Spinal cord (tissue), 10 donors: ENCODE data around the gene ULK4. TPM values are rescaled to one million over a fixed set of nuclear protein-coding genes. Genes with fewer than 3 reads are reported as not detected.
"Not testable (repeated sequence)": the region's sequence is repeated elsewhere in the genome, so short reads cannot be mapped to it uniquely, and the experiment has no call there.

Experiments
- DNase-seq, 6 donors: peaks; one replicate each; pipeline versions ENCODE4 v3.0.0 to v3.0.0-alpha.2; 2013 to 2015; ENCODE audit warnings: low spot score in 6 of 6, low read depth in 4 of 6
- H3K27ac ChIP-seq: one replicate; pipeline ENCODE4 v1.5.1; 2013; ENCODE audit warnings: low read depth, low read length, control low read depth
- H3K27me3 ChIP-seq: one replicate; pipeline ENCODE4 v1.6.1; 2013; ENCODE audit warnings: low read length; ENCODE audit not compliant: control insufficient read depth, insufficient read depth
- H3K36me3 ChIP-seq: one replicate; pipeline ENCODE4 v1.6.1; 2013; ENCODE audit warnings: low read length; ENCODE audit not compliant: control insufficient read depth, insufficient read depth
- H3K4me1 ChIP-seq: one replicate; pipeline ENCODE4 v1.6.1; 2013; ENCODE audit warnings: low read length; ENCODE audit not compliant: control insufficient read depth, insufficient read depth
- H3K4me3 ChIP-seq: one replicate; pipeline ENCODE4 v1.5.1; 2013; ENCODE audit warnings: low read depth, low read length, control low read depth
- H3K9me3 ChIP-seq: one replicate; pipeline ENCODE4 v1.6.1; 2013; ENCODE audit warnings: low read length; ENCODE audit not compliant: control insufficient read depth, insufficient read depth
- WGBS: methylation state at CpG from one replicate; pipeline ENCODE4 v1.1.5; 2013; ENCODE audit warnings: missing lambda C conversion rate; ENCODE audit not compliant: insufficient coverage; 5-methylcytosine and 5-hydroxymethylcytosine counted together
- polyA plus RNA-seq, 2 donors: library from polyadenylated mRNA; unstranded; fragments of 120-200 nt; gene quantifications; one replicate each; pipeline ENCODE4 v1.2.1, GENCODE V29; 2013; ENCODE audit not compliant: insufficient read length in 2 of 2
- total RNA-seq, 2 donors: library from RNA; depleted of rRNA in 1 of 2; stranded (reverse); fragments of 120-200 nt in 1 of 2; fragments of >200 nt in 1 of 2; gene quantifications; one replicate each; pipeline versions ENCODE4 v1.2.3 to v1.2.4, GENCODE V29; 2013 to 2014
- donor health status: healthy.

ULK4 gene
- total and polyA plus RNA-seq, 4 donors: 3.1 to 18.1 (median 9.7) TPM

DNA sequence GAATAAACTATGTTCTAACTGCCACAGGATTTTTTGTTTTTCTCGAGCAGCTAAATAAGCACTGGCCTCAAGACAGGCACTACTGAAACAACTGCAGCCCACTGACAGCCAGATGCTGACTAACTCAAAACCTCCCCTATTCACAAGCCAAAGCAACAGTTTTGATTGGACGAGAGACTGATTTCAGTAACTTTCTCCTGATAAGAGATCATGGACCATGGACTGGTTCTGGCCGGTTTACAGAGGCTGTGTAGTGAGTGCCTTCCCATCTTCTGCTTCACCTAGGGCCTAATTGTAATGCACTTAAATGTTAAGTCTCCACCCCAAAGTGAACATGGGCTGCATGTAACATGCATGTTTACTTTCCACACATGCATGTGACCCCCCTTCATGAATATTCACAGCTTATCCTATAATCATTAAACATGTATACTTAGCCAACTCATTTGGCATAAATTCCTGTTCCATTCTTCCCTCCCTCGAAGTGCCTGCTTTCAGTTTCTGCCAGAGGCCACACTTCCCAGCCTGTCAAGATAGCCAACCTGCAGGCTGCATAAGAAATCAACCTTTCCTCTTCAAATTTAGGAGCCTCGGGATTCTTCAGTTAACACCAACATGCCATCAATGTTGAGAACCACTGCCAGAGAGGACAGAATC lies 108.2 kb downstream of the ULK4 start:
- DNase-seq: no peak
- H3K27me3 ChIP-seq: no peaks in the 10 kb centered on the region
- no peaks in the 10 kb centered on the region for H3K36me3 ChIP-seq
- H3K4me1 ChIP-seq: no peaks in the 10 kb centered on the region
- WGBS: 79% methylated on average over 5 of the region's 5 CpGs
- H3K9me3 ChIP-seq: no peaks in the 10 kb centered on the region
- no peak overlapping the region for H3K4me3 ChIP-seq
- H3K27ac ChIP-seq: no peak overlapping the region

DNA sequence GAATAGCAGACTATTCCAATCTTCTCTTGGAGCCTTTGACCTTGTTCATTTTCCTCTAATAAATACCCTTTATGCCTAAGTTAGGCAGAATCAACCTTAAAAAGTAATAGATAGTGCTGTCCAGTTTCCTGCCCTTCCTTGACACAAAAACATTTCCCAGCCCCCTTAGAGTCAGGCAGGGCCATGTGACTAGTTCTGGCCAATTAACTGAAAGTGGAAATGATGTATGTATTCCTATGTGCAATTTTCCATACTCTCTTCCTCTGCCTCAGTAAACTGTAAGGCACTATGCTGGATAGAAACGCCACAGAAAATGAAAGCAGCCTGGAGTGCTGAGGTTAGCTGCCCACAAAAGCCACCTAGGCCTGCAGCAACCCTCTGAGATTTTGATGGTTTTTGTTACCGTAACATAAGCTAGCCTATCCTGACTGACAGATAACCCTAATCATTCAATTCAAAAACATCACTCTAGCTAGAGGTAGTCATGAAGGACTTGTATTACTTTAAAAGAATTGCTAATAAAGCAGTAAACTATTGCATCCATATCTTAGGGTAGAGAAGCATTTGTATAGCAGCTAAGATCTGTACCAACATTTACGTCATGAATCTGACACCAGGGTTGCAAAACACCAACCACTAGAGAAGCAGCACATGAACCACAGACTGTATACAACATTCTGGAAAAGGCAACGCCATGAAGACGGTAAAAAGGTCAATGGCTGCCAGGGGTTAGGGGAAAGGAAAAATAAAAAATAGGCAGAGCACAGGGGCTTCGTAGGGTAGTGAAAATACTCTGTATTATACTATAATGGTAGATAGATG lies 112.9 kb downstream of the ULK4 start:
- DNase-seq: no peak
- Histone ChIP-seq H3K9me3 (no peaks in the 10 kb centered on the region), H3K4me1 (no peaks in the 10 kb centered on the region), H3K36me3 (no peaks in the 10 kb centered on the region), H3K27me3 (no peaks in the 10 kb centered on the region), H3K27ac (no peak overlapping the region), H3K4me3 (no peak overlapping the region)
- WGBS: no CpG with 5 or more reads among the region's 6 CpGs

GRCh38 chr3:41847679-41848078 lies 114.2 kb downstream of the ULK4 start:
- Histone ChIP-seq H3K27me3 (no peaks in the 10 kb centered on the region), H3K27ac (no peak overlapping the region), H3K4me3 (no peak overlapping the region), H3K4me1 (no peaks in the 10 kb centered on the region), H3K9me3 (no peaks in the 10 kb centered on the region), H3K36me3 (no peaks in the 10 kb centered on the region)
- DNase-seq: no peak
- WGBS: no CpG with 5 or more reads among the region's 1 CpG

GRCh38 chr3:41846850-41847249 lies 115.1 kb downstream of the ULK4 start:
- Histone ChIP-seq H3K27me3 (no peaks in the 10 kb centered on the region), H3K4me1 (no peaks in the 10 kb centered on the region), H3K27ac (no peak overlapping the region), H3K36me3 (no peaks in the 10 kb centered on the region), H3K4me3 (no peak overlapping the region), H3K9me3 (no peaks in the 10 kb centered on the region)
- WGBS: no CpG with 5 or more reads among the region's 1 CpG
- DNase-seq: no peak

GRCh38 chr3:41845826-41846225 lies 116.1 kb downstream of the ULK4 start:
- H3K27me3 ChIP-seq: no peaks in the 10 kb centered on the region
- H3K36me3 ChIP-seq: peaks cover 6% of the 10 kb centered on the region
- H3K9me3 ChIP-seq: peaks cover 1% of the 10 kb centered on the region
- DNase-seq: peak in 1 of 6 donors; percentile 14
- H3K4me3 ChIP-seq: no peak overlapping the region
- H3K27ac ChIP-seq: no peak overlapping the region
- H3K4me1 ChIP-seq: no peaks in the 10 kb centered on the region
- WGBS: no CpG with 5 or more reads among the region's 1 CpG

GRCh38 chr3:41844256-41844655 lies 117.6 kb downstream of the ULK4 start:
- WGBS: 98% methylated on average over 23 of the region's 24 CpGs

GRCh38 chr3:41840936-41841668 lies 120.8 kb downstream of the ULK4 start:
- not testable (repeated sequence) for DNase-seq, H3K27ac ChIP-seq, H3K36me3 ChIP-seq, H3K4me1 ChIP-seq, H3K27me3 ChIP-seq, H3K4me3 ChIP-seq, H3K9me3 ChIP-seq
- 98% methylated on average over 40 of the region's 52 CpGs for WGBS

More at GRCh38 chr3:41844256-41844655, 117.6 kb downstream of the ULK4 start:
- not testable (repeated sequence) for H3K36me3 ChIP-seq, DNase-seq, H3K4me3 ChIP-seq, H3K27ac ChIP-seq, H3K27me3 ChIP-seq, H3K9me3 ChIP-seq, H3K4me1 ChIP-seq

- no peak for DNase-seq
- no peak overlapping the region for H3K4me3 ChIP-seq
- no peaks in the 10 kb centered on the region for H3K27me3 ChIP-seq
- no peaks in the 10 kb centered on the region for H3K4me1 ChIP-seq
- no peak overlapping the region for H3K27ac ChIP-seq
- H3K36me3 ChIP-seq: peaks cover 6% of the 10 kb centered on the region
- 100% methylated on average over 1 of the region's 11 CpGs for WGBS
- H3K9me3 ChIP-seq: peaks cover 1% of the 10 kb centered on the region
These were observed 125.4 kb downstream of the ULK4 start for GRCh38 chr3:41836360-41837134.

DNA sequence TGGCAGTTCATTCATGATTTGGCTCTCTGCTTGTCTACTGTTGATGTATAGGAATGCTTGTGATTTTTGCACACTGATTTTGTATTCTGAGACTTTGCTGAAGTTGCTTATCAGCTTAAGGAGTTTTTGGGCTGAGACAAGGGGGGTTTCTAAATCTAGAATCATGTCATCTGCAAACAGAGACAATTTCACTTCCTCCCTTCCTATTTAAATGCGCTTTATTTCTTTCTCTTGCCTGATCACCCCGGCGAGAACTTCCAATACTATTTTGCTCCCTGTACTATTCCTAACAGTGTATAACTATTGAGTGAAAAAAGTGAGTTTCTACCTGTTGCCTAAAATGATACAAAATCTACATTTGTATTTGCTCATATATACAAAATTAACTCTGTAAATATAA lies 128.3 kb downstream of the ULK4 start:
- Histone ChIP-seq H3K4me1 (no peaks in the 10 kb centered on the region), H3K9me3 (no peaks in the 10 kb centered on the region), H3K27me3 (no peaks in the 10 kb centered on the region), H3K36me3 (no peaks in the 10 kb centered on the region), H3K4me3 (no peak overlapping the region), H3K27ac (no peak overlapping the region)
- WGBS: no CpG with 5 or more reads among the region's 3 CpGs
- no peak for DNase-seq
